ENCODE data around the gene LBH. TPM values are rescaled to one million over a fixed set of nuclear protein-coding genes. Genes with fewer than 3 reads are reported as not detected.

The LBH gene
- total and polyA plus RNA-seq, 2 donors (not counting 3 experiments of a cell fraction or from before 2014, with no cell fraction given), result 5.3 to 5.5 TPM

DNA sequence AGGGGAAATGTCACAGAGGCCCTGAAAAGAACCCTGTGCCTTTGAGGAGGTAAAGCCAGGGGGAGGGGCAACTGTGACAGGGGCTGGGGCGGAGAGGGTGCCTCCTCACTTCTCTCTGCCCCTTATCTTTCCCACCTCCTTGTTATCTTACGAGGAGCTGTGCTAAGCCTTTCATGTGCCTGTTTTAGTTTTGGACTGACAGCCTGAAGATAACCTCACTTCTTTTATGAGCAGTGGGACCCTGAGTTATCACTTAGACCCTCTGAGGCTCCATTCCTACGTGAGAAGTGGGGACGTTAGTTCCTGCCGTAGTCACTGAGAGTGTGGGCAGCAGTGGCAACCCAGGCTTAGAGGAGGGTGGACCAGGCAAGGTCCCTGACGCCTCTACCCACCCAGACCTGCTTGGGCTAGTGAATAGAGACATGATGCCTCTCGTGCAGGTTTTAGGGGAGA, 39.5 kb upstream of the LBH start:
- no peaks in the 10 kb centered on the region for H3K79me2 ChIP-seq (ENCODE audit: control insufficient read depth, insufficient read depth, low read length)
- intact Hi-C loops (cut with micrococcal nuclease), result no loop called here

More for the DNA sequence above, 39.5 kb upstream of the LBH start:
- no peak overlapping the region for H3K9ac ChIP-seq (replicated peaks; ENCODE audit: extremely low read depth, insufficient read depth, low read length)
- no peaks in the 10 kb centered on the region for H3K36me3 ChIP-seq (ENCODE audit: control insufficient read depth in 2 of 2, extremely low read depth in 1 of 2, insufficient read depth in 2 of 2, low read length in 2 of 2)
- no peak for DNase-seq (ENCODE audit: low read depth, low spot score)
- POLR2A ChIA-PET, result no interaction called here
- no peaks in the 10 kb centered on the region for H3K4me1 ChIP-seq (ENCODE audit: control insufficient read depth, extremely low read depth, insufficient read depth, low read length)
- no peaks in the 10 kb centered on the region for H3K9me3 ChIP-seq (replicated peaks; ENCODE audit: control insufficient read depth, insufficient read depth, low read length)
- BruUV-seq (replicated peaks), result no TSS peak
- no peak overlapping the region for H2AFZ ChIP-seq (ENCODE audit: low read depth, low read length)
- no peaks in the 10 kb centered on the region for H3K27me3 ChIP-seq (ENCODE audit: control insufficient read depth in 2 of 2, insufficient read depth in 2 of 2, low read length in 2 of 2)
- H3K4me2 ChIP-seq (ENCODE audit: insufficient read depth, low read length), result no peak overlapping the region
- TF ChIP-seq, protein P1, sequence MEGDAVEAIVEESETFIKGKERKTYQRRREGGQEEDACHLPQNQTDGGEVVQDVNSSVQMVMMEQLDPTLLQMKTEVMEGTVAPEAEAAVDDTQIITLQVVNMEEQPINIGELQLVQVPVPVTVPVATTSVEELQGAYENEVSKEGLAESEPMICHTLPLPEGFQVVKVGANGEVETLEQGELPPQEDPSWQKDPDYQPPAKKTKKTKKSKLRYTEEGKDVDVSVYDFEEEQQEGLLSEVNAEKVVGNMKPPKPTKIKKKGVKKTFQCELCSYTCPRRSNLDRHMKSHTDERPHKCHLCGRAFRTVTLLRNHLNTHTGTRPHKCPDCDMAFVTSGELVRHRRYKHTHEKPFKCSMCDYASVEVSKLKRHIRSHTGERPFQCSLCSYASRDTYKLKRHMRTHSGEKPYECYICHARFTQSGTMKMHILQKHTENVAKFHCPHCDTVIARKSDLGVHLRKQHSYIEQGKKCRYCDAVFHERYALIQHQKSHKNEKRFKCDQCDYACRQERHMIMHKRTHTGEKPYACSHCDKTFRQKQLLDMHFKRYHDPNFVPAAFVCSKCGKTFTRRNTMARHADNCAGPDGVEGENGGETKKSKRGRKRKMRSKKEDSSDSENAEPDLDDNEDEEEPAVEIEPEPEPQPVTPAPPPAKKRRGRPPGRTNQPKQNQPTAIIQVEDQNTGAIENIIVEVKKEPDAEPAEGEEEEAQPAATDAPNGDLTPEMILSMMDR (IDR thresholded peaks at IDR 0.05; ENCODE audit: extremely low read depth in 1 of 2, insufficient read depth in 1 of 2, low read depth in 1 of 2, low read length in 2 of 2), result no peak
- TF ChIP-seq MYC (IDR thresholded peaks at IDR 0.05; ENCODE audit: low read depth, low read length) (no peak), POLR2AphosphoS5 (IDR thresholded peaks at IDR 0.05; ENCODE audit: insufficient read depth, low read depth, low read length) (no peak), JUN (IDR thresholded peaks at IDR 0.05; ENCODE audit: borderline replicate concordance, insufficient read depth, insufficient read length, low read depth) (no peak), EZH2 (IDR thresholded peaks at IDR 0.05; ENCODE audit: borderline replicate concordance, low read depth, low read length, severe bottlenecking) (no peak), GATA2 (IDR thresholded peaks at IDR 0.05; ENCODE audit: insufficient read depth, insufficient read length, low read depth, low read length) (no peak), FOS (IDR thresholded peaks at IDR 0.05; ENCODE audit: borderline replicate concordance, insufficient read depth, low read length) (no peak), POLR2A (IDR thresholded peaks at IDR 0.05; ENCODE audit: low read depth, low read length) (no peak)
- TF ChIP-seq, protein P2, sequence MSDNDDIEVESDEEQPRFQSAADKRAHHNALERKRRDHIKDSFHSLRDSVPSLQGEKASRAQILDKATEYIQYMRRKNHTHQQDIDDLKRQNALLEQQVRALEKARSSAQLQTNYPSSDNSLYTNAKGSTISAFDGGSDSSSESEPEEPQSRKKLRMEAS (IDR thresholded peaks at IDR 0.05; ENCODE audit: insufficient read depth, insufficient read length), result no peak
- dilution Hi-C loops (cut with MboI; ENCODE audit: extremely low pct_ligation_motif_present, low sequenced_read_pairs), result no loop called here
- H3K27ac ChIP-seq (ENCODE audit: insufficient read depth, low read depth, low read length), result no peak overlapping the region
- H3K4me3 ChIP-seq (replicated peaks in 1 of 3; ENCODE audit: insufficient read depth in 1 of 3, low read depth in 1 of 3, low read length in 3 of 3), result no peak overlapping the region
- FAIRE-seq, result no peak
- CTCF ChIA-PET, result interaction anchor here (0.9 to 1.6 kb wide), 2 partner anchors 27 kb away, joined by 3 to 6 read pairs; no protein-coding TSS in a partner anchor
- no peaks in the 10 kb centered on the region for H4K20me1 ChIP-seq (replicated peaks; ENCODE audit: control insufficient read depth, extremely low read depth, insufficient read depth, low read length)
- no peaks in the 10 kb centered on the region for H3K9me1 ChIP-seq (replicated peaks; ENCODE audit: control insufficient read depth, extremely low read depth, insufficient read depth, low read length)

Data from endothelial cell of umbilical vein (primary cell).